Heart right ventricle (tissue), 16 donors: ENCODE measurements around the gene CPXM2. TPM values are rescaled to one million over a fixed set of nuclear protein-coding genes. Genes with fewer than 3 reads are reported as not detected.

Source experiments
- ATAC-seq, 8 donors: fragments of 200-7000 bp; cut with Tn5 transposase; one replicate each; pipeline ENCODE4 v1.9.1; 2020; ENCODE audit warnings: mild to moderate bottlenecking in 8 of 8, moderate library complexity in 8 of 8, moderate number of reproducible peaks in 1 of 8
- DNase-seq, 2 donors: peaks; one replicate each; pipeline ENCODE4 v3.0.0-alpha.2; 2020
- H3K27ac ChIP-seq, 10 donors: fragments of 200-600 bp; sonication (generic) in 2 of 10; one replicate each; pipeline versions ENCODE4 v1.5.0 to v1.8.0; 2020 to 2022; ENCODE audit warnings: mild to moderate bottlenecking in 3 of 10
- H3K27me3 ChIP-seq, 7 donors: fragments of 200-600 bp; one replicate each; pipeline ENCODE4 v1.8.0; 2021 to 2022; ENCODE audit warnings: mild to moderate bottlenecking in 2 of 7
- H3K36me3 ChIP-seq, 9 donors: fragments of 200-600 bp; sonication (generic) in 1 of 9; one replicate each; pipeline versions ENCODE4 v1.5.0 to v1.8.0; 2020 to 2022; ENCODE audit warnings: mild to moderate bottlenecking in 2 of 9
- H3K4me1 ChIP-seq, 9 donors: fragments of 200-600 bp; sonication (generic) in 1 of 9; one replicate each; pipeline versions ENCODE4 v1.5.0 to v1.8.0; 2020 to 2022; ENCODE audit warnings: mild to moderate bottlenecking in 4 of 9
- H3K4me3 ChIP-seq, 10 donors: fragments of 200-600 bp; sonication (generic) in 2 of 10; one replicate each; pipeline versions ENCODE4 v1.5.0 to v1.8.0; 2020 to 2022; ENCODE audit warnings: mild to moderate bottlenecking in 7 of 10, moderate library complexity in 2 of 10
- H3K9me3 ChIP-seq, 11 donors: fragments of 200-600 bp in 10 of 11; sonication (generic) in 2 of 11; one replicate each; pipeline versions ENCODE4 v1.5.0 to v1.8.0; 2013 to 2022; ENCODE audit warnings: mild to moderate bottlenecking in 2 of 11, control low read depth in 1 of 11, moderate library complexity in 1 of 11
- WGBS, 2 donors: extraction: QIAGEN DNeasy Blood & Tissue Kit; methylation state at CpG; one replicate each; pipeline ENCODE4 v1.1.7; 2013; ENCODE audit warnings: inconsistent platforms in 1 of 2; 5-methylcytosine and 5-hydroxymethylcytosine counted together
- intact Hi-C, 10 donors: fragments of 100-400 bp; cut with DNase I; formaldehyde crosslinking; loops; one replicate each; pipeline versions ENCODE4 v1.11.1 to v1.14.2; 2022
- polyA plus RNA-seq, 2 donors: library from polyadenylated mRNA; stranded (reverse); fragments of 200-250 nt; gene quantifications; one replicate each; pipeline ENCODE4 v1.2.3, GENCODE V29; 2013
- total RNA-seq, 10 donors: library from RNA; stranded (reverse); fragmentation: NEBNext Ultra II Directional in 3 of 10; extraction: Animal tissue kit (Norgen Biotek cat#: 25700) in 3 of 10; gene quantifications; one replicate each; pipeline versions ENCODE4 v1.2.1 to v1.2.4, GENCODE V29; 2021 to 2023
- TF ChIP-seq, protein P1 (sequence below), 9 donors: fragments of 200-600 bp; sonication (generic) in 2 of 9; IDR thresholded peaks; one replicate each; pipeline versions ENCODE4 v1.5.0 to v1.8.0; 2021 to 2022; ENCODE audit warnings: antibody characterized with exemption in 9 of 9, mild to moderate bottlenecking in 5 of 9, moderate library complexity in 1 of 9
- donor health status: Arrhythmogenic right ventricular cardiomyopathy.
- donor health status: ischemic (EF 13 %, LVEDD 7.1; RV severe dilation, severe dysfunction).
- donor health status: healthy with polysubstance abuse.
- donor health status: DM: no; HTN: yes; CAD: no.
- donor health status: DM: no; HTN: no; CAD: no.
- donor health status: ischemic (EF 25% LVEDD 6.9; RV normal size, moderate dysfunction).
- donor health status: ischemic (EF 25% LVEDD 5.7; RV mildly dilated, moderate dysfunction).
- donor health status: healthy.
- donor health status: DM: yes; HTN: yes; CAD: no.
- donor health status: Ischemic cardiomyopathy.
- donor health status: ischemic (EF 35%, LVEDD 5.7; RV mildly dilated, moderate dysfunction).
- donor health status: nonischemic (EF 11% LVEDD 7.7; RV severe dilation, severe dysfunction).
- donor health status: DM: yes; HTN: yes; CAD: no.
- donor health status: PGD.
- donor health status: ischemic (EF 29% LVEDD 5.4; RV normal size, mild dysfunction).
- donor health status: nonischemic (EF 23%, LVEDD 6.1; RV moderate dilation, normal function).

Gene CPXM2
- total and polyA plus RNA-seq, 12 donors: 2.0 to 9.8 (median 3.8) TPM

DNA sequence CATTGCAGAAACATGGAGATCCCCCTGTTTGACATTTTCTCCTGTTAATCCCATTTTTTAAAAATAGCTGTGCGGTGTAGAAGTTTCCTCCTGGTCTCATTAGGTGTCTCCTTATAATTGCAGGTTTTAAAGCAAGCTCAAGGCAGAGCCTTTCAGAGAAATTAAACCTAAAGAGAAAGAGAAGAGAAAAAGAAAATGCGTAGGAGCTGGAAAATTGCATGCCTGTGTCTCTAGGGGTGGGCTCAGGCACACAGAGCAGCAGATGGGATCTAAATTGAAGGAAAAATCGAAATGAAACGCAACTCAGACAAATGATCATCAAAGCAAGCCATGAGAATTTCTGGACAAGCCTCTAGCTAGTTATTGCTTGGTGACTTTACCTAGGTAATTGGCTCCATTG, 185.4 kb downstream of the CPXM2 start:
- Histone ChIP-seq H3K9me3 (no peaks in the 10 kb centered on the region), H3K4me3 (no peak overlapping the region), H3K36me3 (no peaks in the 10 kb centered on the region), H3K27me3 (peaks cover 0 to 32% (median 8%) of the 10 kb centered on the region in 7 donors), H3K27ac (no peak overlapping the region), H3K4me1 (no peaks in the 10 kb centered on the region)
- TF ChIP-seq, protein P1, sequence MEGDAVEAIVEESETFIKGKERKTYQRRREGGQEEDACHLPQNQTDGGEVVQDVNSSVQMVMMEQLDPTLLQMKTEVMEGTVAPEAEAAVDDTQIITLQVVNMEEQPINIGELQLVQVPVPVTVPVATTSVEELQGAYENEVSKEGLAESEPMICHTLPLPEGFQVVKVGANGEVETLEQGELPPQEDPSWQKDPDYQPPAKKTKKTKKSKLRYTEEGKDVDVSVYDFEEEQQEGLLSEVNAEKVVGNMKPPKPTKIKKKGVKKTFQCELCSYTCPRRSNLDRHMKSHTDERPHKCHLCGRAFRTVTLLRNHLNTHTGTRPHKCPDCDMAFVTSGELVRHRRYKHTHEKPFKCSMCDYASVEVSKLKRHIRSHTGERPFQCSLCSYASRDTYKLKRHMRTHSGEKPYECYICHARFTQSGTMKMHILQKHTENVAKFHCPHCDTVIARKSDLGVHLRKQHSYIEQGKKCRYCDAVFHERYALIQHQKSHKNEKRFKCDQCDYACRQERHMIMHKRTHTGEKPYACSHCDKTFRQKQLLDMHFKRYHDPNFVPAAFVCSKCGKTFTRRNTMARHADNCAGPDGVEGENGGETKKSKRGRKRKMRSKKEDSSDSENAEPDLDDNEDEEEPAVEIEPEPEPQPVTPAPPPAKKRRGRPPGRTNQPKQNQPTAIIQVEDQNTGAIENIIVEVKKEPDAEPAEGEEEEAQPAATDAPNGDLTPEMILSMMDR (IDR thresholded peaks at IDR 0.05): no peak
- intact Hi-C loops: no loop called here
- WGBS, 2 donors: 75 to 86% methylated on average over 4 of the region's 4 CpGs
- ATAC-seq (no peak), DNase-seq (no peak)

DNA sequence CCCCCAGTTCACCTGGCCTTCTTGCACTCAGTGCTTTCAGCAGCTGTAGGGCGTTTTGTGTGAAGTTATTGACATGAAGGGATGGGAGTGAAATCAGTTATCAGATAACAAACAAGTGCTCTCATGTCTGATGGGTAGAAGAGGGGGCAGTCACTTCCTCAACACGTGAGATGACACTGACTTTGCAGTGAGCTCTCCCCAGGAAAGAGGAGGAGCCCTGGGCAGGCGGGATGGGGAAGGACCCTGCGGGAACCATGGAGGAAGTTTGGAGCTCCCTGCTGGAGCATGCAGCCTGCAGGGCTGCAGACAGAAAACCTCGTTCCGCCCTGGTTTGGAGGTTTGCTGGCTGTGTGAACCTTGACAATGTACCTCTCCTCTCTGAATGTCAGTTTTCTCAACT, 186.8 kb downstream of the CPXM2 start:
- WGBS, 2 donors: 21 to 25% methylated on average over 6 of the region's 6 CpGs
- ATAC-seq: no peak
- Histone ChIP-seq H3K9me3 (no peaks in the 10 kb centered on the region), H3K4me3 (no peak overlapping the region), H3K27me3 (peaks cover 0 to 25% (median 8%) of the 10 kb centered on the region in 7 donors), H3K4me1 (no peaks in the 10 kb centered on the region), H3K27ac (no peak overlapping the region), H3K36me3 (no peaks in the 10 kb centered on the region)
- no peak for DNase-seq
- TF ChIP-seq, protein P1 (IDR thresholded peaks at IDR 0.05): no peak
- intact Hi-C loops: no loop called here

DNA sequence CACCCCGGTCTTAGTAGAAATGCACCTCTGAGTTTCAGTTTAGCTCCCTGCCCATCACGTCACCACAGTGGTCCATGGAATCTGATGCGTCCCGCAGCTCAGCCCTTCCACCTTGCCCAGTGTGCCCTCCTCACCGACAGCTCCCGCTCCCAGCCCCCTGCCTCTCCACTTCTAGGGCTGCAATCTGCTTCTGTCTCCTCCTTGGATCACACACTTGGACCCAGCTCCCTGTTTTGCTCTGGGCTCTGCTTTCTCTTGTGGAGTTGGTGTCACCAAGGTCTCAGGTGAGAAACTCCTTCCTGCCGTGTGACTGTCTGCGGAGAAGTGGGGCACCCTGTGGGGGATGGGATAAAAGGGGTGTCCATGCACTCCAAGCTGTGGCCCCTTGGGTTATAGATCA, 187.5 kb downstream of the CPXM2 start:
- intact Hi-C loops: no loop called here
- 87 to 89% methylated on average over 8 of the region's 8 CpGs for WGBS, 2 donors
- no peak overlapping the region for H3K4me3 ChIP-seq
- DNase-seq (no peak), ATAC-seq (no peak)
- H3K27ac ChIP-seq: no peak overlapping the region
- TF ChIP-seq, protein P1 (IDR thresholded peaks at IDR 0.05): no peak
- no peaks in the 10 kb centered on the region for H3K36me3 ChIP-seq
- no peaks in the 10 kb centered on the region for H3K9me3 ChIP-seq
- peaks cover 0 to 22% (median 8%) of the 10 kb centered on the region in 7 donors for H3K27me3 ChIP-seq
- no peaks in the 10 kb centered on the region for H3K4me1 ChIP-seq

DNA sequence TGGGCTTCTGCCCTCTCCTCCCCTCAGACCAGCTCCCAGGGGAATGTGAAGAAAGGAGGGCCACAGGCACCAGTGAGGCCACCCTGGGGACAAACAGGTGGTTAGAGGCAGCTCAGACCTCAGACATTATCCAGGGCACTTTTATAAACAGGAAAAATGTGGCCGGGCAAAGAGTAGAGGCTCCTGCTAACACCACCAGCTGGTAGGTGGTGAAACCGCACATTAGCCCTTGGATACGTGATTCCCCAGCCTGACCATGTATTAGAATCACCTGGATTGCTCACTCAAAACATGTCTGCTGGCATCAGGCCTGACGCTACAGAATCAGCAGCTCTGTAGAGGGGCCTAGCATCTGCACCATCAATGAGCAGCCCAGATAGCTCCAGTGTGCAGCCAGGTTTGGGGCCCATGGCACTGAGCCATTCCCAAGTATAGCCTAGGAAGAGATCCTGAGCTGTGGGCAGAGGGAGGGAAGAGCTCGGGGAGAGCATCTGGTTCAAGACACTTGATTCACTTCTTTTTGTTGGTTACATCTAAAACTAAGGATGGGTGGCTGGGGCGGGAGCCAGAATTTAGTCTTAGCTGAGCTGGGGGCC, 188.3 kb downstream of the CPXM2 start:
- H3K4me3 ChIP-seq: no peak overlapping the region
- no peak overlapping the region for H3K27ac ChIP-seq
- intact Hi-C loops: no loop called here
- DNase-seq: no peak
- H3K9me3 ChIP-seq: no peaks in the 10 kb centered on the region
- TF ChIP-seq, protein P1 (IDR thresholded peaks at IDR 0.05): no peak
- 62 to 65% methylated on average over 6 of the region's 6 CpGs for WGBS, 2 donors
- H3K4me1 ChIP-seq: no peaks in the 10 kb centered on the region
- H3K36me3 ChIP-seq: no peaks in the 10 kb centered on the region
- H3K27me3 ChIP-seq: peaks cover 0 to 22% (median 8%) of the 10 kb centered on the region in 7 donors
- ATAC-seq: no peak

Other genes starting within 250 kb of the CPXM2 start
- not detected for gene GPR26, start 225.5 kb downstream of the CPXM2 start, total RNA-seq
- gene GPR26, start 225.5 kb downstream of the CPXM2 start, polyA plus RNA-seq: not detected
- gene CHST15, start 201.8 kb upstream of the CPXM2 start, total RNA-seq: 10 to 100 TPM in 1 of 10 donors, 1 to 10 TPM in 9; 3.8 to 16.7 (median 5.1) TPM
- 1 to 10 TPM; 1.3 to 2.3 TPM for gene CHST15, start 201.8 kb upstream of the CPXM2 start, polyA plus RNA-seq